Endothelial cell of umbilical vein (primary cell): ENCODE measurements around the gene CFAP45.

Experiments
- CTCF ChIP-seq, 2 donors: IDR thresholded peaks; 1 replicate in 1 of 2; 2 replicates in 1 of 2; pipeline ENCODE4 v1.5.1; 2011; ENCODE audit warnings: low read length in 2 of 2, mild to moderate bottlenecking in 2 of 2, moderate library complexity in 2 of 2, control low read depth in 1 of 2, inconsistent platforms in 1 of 2, low read depth in 1 of 2; ENCODE audit not compliant: insufficient read depth in 1 of 2; ENCODE audit errors: extremely low read depth in 1 of 2
- EZH2 ChIP-seq: IDR thresholded peaks from 2 replicates; pipeline ENCODE4 v1.6.1; 2012; ENCODE audit warnings: borderline replicate concordance, low read depth, mild to moderate bottlenecking, moderate library complexity, low read length, inconsistent platforms; ENCODE audit not compliant: severe bottlenecking
- GATA2 ChIP-seq: IDR thresholded peaks from 2 replicates; pipeline ENCODE4 v1.7.0; 2011; ENCODE audit warnings: low read depth, mild to moderate bottlenecking, moderate library complexity, mixed read lengths, low read length; ENCODE audit not compliant: insufficient read length, insufficient read depth
- JUN ChIP-seq: IDR thresholded peaks from 2 replicates; pipeline ENCODE4 v1.6.1; 2011; ENCODE audit warnings: borderline replicate concordance, low read depth; ENCODE audit not compliant: insufficient read length, insufficient read depth
- MYC ChIP-seq: IDR thresholded peaks from one replicate; pipeline ENCODE4 v1.6.1; 2011; ENCODE audit warnings: mild to moderate bottlenecking, low read depth, low read length
- POLR2A ChIP-seq: IDR thresholded peaks from 2 replicates; pipeline ENCODE4 v1.6.1; 2012; ENCODE audit warnings: low read depth, mild to moderate bottlenecking, control low read depth, low read length
- POLR2AphosphoS5 ChIP-seq: IDR thresholded peaks from 2 replicates; pipeline ENCODE4 v1.6.1; 2012; ENCODE audit warnings: low read depth, mild to moderate bottlenecking, control low read depth, low read length, moderate library complexity; ENCODE audit not compliant: insufficient read depth
- TF ChIP-seq, protein P1 (sequence below): IDR thresholded peaks from 2 replicates; pipeline ENCODE4 v1.6.1; 2011; ENCODE audit not compliant: insufficient read depth, insufficient read length

DNA sequence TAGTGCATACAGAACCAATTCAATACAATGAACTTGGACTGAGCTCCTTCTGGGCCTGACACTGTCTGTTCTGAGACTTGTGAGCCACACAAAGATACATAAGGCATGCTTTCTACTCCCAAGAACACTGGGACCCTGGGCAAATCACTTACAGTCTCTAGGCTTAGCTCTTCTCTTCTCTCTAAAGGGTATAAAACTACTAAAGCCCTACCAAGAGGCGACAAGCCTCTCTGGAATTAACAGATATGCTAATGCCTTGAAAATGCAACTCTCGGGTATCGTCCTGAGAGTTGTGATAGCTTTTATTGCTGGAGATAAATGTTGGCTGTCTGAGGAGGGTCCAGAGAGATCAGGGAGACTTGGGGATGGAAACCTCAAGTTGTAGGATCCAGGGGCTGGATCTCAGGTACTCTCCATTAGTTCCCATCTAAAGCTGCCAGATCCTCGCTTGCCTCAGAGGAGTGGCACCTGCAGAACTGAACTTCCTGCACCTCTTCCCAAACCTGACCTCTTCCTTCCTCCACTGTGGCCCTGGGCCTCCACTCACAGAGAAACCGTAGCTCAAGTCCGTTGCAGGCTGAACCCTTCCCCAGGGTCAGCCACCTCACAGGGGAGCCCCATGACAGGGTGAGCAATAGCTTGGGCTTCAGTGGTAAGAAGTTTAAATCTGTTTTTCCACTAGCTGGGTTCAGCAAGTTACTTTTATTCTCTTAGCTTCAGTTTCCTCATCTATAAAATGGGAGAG lies 11.5 kb upstream of the CFAP45 start:
- TF ChIP-seq CTCF (IDR thresholded peaks at IDR 0.05; ENCODE audit: extremely low read depth in 1 of 2, insufficient read depth in 1 of 2, low read depth in 1 of 2, low read length in 2 of 2) (no peak), EZH2 (no peak), POLR2A (no peak), GATA2 (no peak), JUN (no peak), MYC (no peak), POLR2AphosphoS5 (no peak)
- TF ChIP-seq, protein P1, sequence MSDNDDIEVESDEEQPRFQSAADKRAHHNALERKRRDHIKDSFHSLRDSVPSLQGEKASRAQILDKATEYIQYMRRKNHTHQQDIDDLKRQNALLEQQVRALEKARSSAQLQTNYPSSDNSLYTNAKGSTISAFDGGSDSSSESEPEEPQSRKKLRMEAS, result no peak
